DOHH2 (cell line): Measurements from ENCODE around the gene CARD10.

Experiments used
- CTCF ChIP-seq: fragments of 200-600 bp; sonication (generic); IDR thresholded peaks from one replicate; pipeline ENCODE4 v1.5.1; 2014; ENCODE audit warnings: antibody characterized with exemption, mild to moderate bottlenecking, low read depth, low read length; ENCODE audit not compliant: poor library complexity, severe bottlenecking
- EZH2phosphoT487 ChIP-seq: fragments of 200-600 bp; sonication (generic); IDR thresholded peaks from 2 replicates; pipeline ENCODE4 v1.6.1; 2017; ENCODE audit warnings: borderline replicate concordance, mild to moderate bottlenecking, antibody characterized with exemption, low read length, moderate library complexity, mixed read lengths

GRCh38 chr22:37449331-37450001, 69.7 kb downstream of the CARD10 start:
- TF ChIP-seq CTCF (no peak), EZH2phosphoT487 (no peak)
